GM21717 (cell line): ENCODE data around the gene RASGEF1C.

ENCODE experiments used
- ATAC-seq: cut with Tn5 transposase; IDR thresholded peaks from one replicate; pipeline ENCODE4 v1.9.1; 2021; ENCODE audit warnings: mild to moderate bottlenecking, moderate library complexity; ENCODE audit not compliant: unreplicated experiment

RASGEF1C gene

GRCh38 chr5:180209137-180209581 lies at the start of gene RASGEF1C:
RASGEF1C (minus strand) TSS chr5:180209211; CDS start chr5:180138052, 71,159 bp downstream.
- ATAC-seq, result no peak

- no peak for ATAC-seq
Measured at GRCh38 chr5:180253036-180253824, 44.2 kb upstream of the RASGEF1C start.

GRCh38 chr5:180251887-180252286 lies 42.9 kb upstream of the RASGEF1C start:
- ATAC-seq, result no peak

GRCh38 chr5:180251141-180251540 lies 42.1 kb upstream of the RASGEF1C start:
- ATAC-seq, result no peak

GRCh38 chr5:180250329-180250728 lies 41.3 kb upstream of the RASGEF1C start:
- ATAC-seq, result no peak

- no peak for ATAC-seq
Measured at GRCh38 chr5:180241600-180241999, 32.6 kb upstream of the RASGEF1C start.

- no peak for ATAC-seq
Measured at GRCh38 chr5:180238631-180239030, 29.6 kb upstream of the RASGEF1C start.

GRCh38 chr5:180235846-180236245 lies 26.8 kb upstream of the RASGEF1C start:
- no peak for ATAC-seq

GRCh38 chr5:180235077-180235476 lies 26.1 kb upstream of the RASGEF1C start:
- ATAC-seq, result no peak

GRCh38 chr5:180234271-180234670 lies 25.3 kb upstream of the RASGEF1C start:
- no peak for ATAC-seq

GRCh38 chr5:180233729-180234128 lies 24.7 kb upstream of the RASGEF1C start:
- no peak for ATAC-seq

GRCh38 chr5:180230017-180230416 lies 21.0 kb upstream of the RASGEF1C start:
- ATAC-seq, result no peak

- no peak for ATAC-seq
Measured at GRCh38 chr5:180222056-180222455, 13.0 kb upstream of the RASGEF1C start.

- no peak for ATAC-seq
Measured at GRCh38 chr5:180217797-180218196, 8.8 kb upstream of the RASGEF1C start.

GRCh38 chr5:180216646-180217171 lies 7.7 kb upstream of the RASGEF1C start:
- no peak for ATAC-seq

- no peak for ATAC-seq
Measured at GRCh38 chr5:180215783-180216630, 7.0 kb upstream of the RASGEF1C start.

- no peak for ATAC-seq
Measured at GRCh38 chr5:180214870-180215770, 6.1 kb upstream of the RASGEF1C start.

- ATAC-seq, result no peak
Measured at GRCh38 chr5:180213657-180214207, 4.7 kb upstream of the RASGEF1C start.

- no peak for ATAC-seq
Measured at GRCh38 chr5:180213256-180213600, 4.2 kb upstream of the RASGEF1C start.
